Stimulated activated naive B cell treated with anti-CD40 and anti-IgM and Interleukin-4, amounts not matched to agents 10 μg/mL and 1 μg/mL and 100 μg/mL, for 72 hours (primary cell): ENCODE results near the gene TAPT1.
A peak's percentile ranks its signal among the peaks of the same experiment; 100 is the strongest.
"Not testable (repeated sequence)": the region's sequence is repeated elsewhere in the genome, so short reads cannot be mapped to it uniquely, and the experiment has no call there.

Experiments used
- ATAC-seq, 2 donors: fragments of 150-1000 bp; cut with Tn5 transposase; replicated peaks; 2 replicates each; pipeline ENCODE4 v1.10.0; 2021; ENCODE audit warnings: moderate library complexity in 1 of 2
- DNase-seq: peaks from one replicate; pipeline ENCODE4 v3.0.0; 2021
- H3K27ac Mint-ChIP-seq: one replicate; pipeline ENCODE4 v1.8.0; 2022; ENCODE audit warnings: mild to moderate bottlenecking, mixed read lengths
- H3K27me3 Mint-ChIP-seq, 2 donors: one replicate each; pipeline ENCODE4 v1.8.0; 2022; ENCODE audit warnings: mixed read lengths in 2 of 2
- H3K36me3 Mint-ChIP-seq, 2 donors: one replicate each; pipeline ENCODE4 v1.8.0; 2022; ENCODE audit warnings: mixed read lengths in 2 of 2, mild to moderate bottlenecking in 1 of 2
- H3K4me1 Mint-ChIP-seq, 2 donors: one replicate each; pipeline ENCODE4 v1.8.0; 2022; ENCODE audit warnings: mixed read lengths in 2 of 2, mild to moderate bottlenecking in 1 of 2
- H3K4me3 Mint-ChIP-seq, 2 donors: one replicate each; pipeline ENCODE4 v1.8.0; 2022; ENCODE audit warnings: mild to moderate bottlenecking in 2 of 2, mixed read lengths in 2 of 2, moderate library complexity in 1 of 2
- H3K9me3 Mint-ChIP-seq, 2 donors: one replicate each; pipeline ENCODE4 v1.8.0; 2022; ENCODE audit warnings: mixed read lengths in 2 of 2, mild to moderate bottlenecking in 1 of 2

The TAPT1 gene

DNA sequence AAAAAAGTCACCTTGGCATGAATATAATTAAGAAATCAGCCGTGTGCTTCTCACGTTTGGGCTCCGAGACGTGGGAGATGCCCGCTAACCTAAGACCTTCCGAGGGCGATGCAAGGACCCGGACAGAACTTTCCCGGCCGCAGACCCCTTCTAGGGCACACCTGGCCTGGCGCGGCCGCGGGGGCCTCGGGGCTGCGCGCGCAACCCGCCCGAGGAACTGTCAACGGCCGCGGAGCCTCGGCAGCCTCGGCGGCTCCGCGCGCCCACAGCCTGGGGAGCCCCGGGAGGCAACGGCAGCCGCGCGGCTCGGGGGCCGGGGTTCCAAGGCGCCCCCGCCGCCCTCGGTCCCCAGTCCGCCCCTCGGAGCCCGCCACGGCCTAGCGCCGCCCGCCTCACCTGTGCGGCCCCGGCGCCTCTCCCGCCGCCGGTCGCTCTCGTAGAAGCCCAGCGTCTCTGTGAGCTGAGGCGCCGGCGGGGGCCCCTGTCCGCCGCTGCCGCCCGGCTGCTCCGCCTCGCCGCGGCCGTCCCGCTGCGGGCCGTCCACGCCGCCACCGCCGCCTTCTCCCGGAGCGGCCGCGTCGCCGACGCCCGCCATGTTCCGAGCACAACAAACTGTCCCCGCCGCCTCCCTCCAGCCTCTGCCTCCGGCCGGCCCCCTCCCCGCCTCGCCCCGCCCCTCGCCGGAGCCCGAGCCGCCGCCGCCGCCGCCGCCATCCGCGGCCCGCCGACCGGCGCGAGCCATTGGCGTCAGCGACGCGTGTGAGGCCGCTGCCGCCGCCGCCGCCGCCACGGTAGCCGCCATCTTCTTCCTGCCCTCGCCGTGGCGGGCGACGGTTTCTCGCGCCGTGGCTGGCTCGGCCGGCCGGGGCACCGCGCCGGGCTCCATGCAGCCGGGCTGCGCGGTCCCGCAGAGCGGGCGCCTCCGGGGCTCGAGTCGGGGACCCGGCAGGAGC lies at the start of gene TAPT1:
TSS of gene TAPT1 (minus strand) at position 609 of the 953 bp plus-strand sequence. CDS start at position 595, 14 bp downstream.
- peak within 1 kb of the TSS; percentile 94 to 95 for H3K4me3 Mint-ChIP-seq
- H3K27me3 Mint-ChIP-seq, result no peaks in the 10 kb centered on the region
- peaks cover 34 to 68% of the 10 kb centered on the region in 2 donors for H3K4me1 Mint-ChIP-seq
- H3K9me3 Mint-ChIP-seq, result no peaks in the 10 kb centered on the region
- ATAC-seq, result peak; percentile 79 to 83
- peak; percentile 71 for DNase-seq
- H3K36me3 Mint-ChIP-seq, result peaks cover 5 to 7% of the 10 kb centered on the region in 2 donors
- peak within 1 kb of the TSS; percentile 99 for H3K27ac Mint-ChIP-seq

- no peaks in the 10 kb centered on the region for H3K27me3 Mint-ChIP-seq
- peaks cover 4 to 5% of the 10 kb centered on the region in 2 donors for H3K36me3 Mint-ChIP-seq
- ATAC-seq, result no peak
- DNase-seq, result no peak
- H3K4me3 Mint-ChIP-seq, result no peak overlapping the region
- H3K9me3 Mint-ChIP-seq, result peaks cover 3% of the 10 kb centered on the region in 2 donors
- no peak overlapping the region for H3K27ac Mint-ChIP-seq
- H3K4me1 Mint-ChIP-seq, result peaks cover 7 to 22% of the 10 kb centered on the region in 2 donors
These were observed 45.1 kb upstream of the TAPT1 start for GRCh38 chr4:16271411-16271810.

GRCh38 chr4:16270454-16271328 lies 44.4 kb upstream of the TAPT1 start:
- no peaks in the 10 kb centered on the region for H3K27me3 Mint-ChIP-seq
- no peaks in the 10 kb centered on the region for H3K9me3 Mint-ChIP-seq
- ATAC-seq (peak; percentile 23 to 42), DNase-seq (no peak)
- no peak overlapping the region for H3K4me3 Mint-ChIP-seq
- H3K36me3 Mint-ChIP-seq, result no peaks in the 10 kb centered on the region
- no peak overlapping the region for H3K27ac Mint-ChIP-seq
- peaks cover 7 to 25% of the 10 kb centered on the region in 2 donors for H3K4me1 Mint-ChIP-seq

DNA sequence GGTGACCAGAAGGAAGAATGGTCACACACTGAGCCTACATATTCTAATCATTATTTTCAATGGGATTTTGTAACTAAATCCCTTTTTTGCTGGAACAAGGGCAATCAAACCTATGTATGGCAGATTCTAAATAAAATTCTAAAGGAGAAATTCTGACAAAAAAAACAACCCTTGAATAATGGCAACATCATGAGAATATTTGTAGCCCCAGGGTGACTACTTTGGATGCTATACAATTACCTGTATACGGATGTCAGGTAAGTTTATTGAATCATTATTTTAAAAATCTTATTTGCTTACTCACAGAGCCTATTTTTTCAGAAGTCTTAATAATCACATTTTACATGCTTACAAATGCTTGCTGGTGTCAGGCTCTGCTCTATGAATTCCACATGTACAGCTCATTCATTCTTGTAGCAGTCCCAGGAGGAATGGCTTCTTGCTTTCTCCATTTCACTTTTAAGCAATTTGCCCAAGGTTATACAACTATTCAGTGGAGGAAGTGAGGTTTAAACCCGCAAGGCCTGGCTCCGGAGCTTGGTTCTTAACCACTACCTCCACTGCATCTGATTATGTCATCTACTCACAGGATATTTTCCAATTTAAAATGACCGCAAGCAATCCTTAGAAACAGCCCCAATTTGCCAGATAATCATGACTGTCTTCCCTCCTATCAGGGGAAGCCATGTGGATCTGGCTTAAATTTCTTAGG lies 43.6 kb upstream of the TAPT1 start:
- not testable (repeated sequence) for DNase-seq, H3K36me3 Mint-ChIP-seq, H3K9me3 Mint-ChIP-seq, H3K27me3 Mint-ChIP-seq, H3K27ac Mint-ChIP-seq, H3K4me3 Mint-ChIP-seq
- ATAC-seq, result peak in 1 of 2 donors; percentile 45
- H3K4me1 Mint-ChIP-seq, result peaks cover 8 to 31% of the 10 kb centered on the region in 2 donors

GRCh38 chr4:16269240-16269639 lies 43.0 kb upstream of the TAPT1 start:
- H3K4me3 Mint-ChIP-seq, result no peak overlapping the region
- no peaks in the 10 kb centered on the region for H3K27me3 Mint-ChIP-seq
- peaks cover 0 to 2% of the 10 kb centered on the region in 2 donors for H3K36me3 Mint-ChIP-seq
- H3K4me1 Mint-ChIP-seq, result peaks cover 11 to 38% of the 10 kb centered on the region in 2 donors
- DNase-seq (no peak), ATAC-seq (no peak)
- no peaks in the 10 kb centered on the region for H3K9me3 Mint-ChIP-seq
- H3K27ac Mint-ChIP-seq, result no peak overlapping the region

GRCh38 chr4:16268290-16268689 lies 42.0 kb upstream of the TAPT1 start:
- no peak overlapping the region for H3K4me3 Mint-ChIP-seq
- peaks cover 11 to 43% of the 10 kb centered on the region in 2 donors for H3K4me1 Mint-ChIP-seq
- ATAC-seq (no peak), DNase-seq (no peak)
- peaks cover 0 to 2% of the 10 kb centered on the region in 2 donors for H3K36me3 Mint-ChIP-seq
- no peak overlapping the region for H3K27ac Mint-ChIP-seq
- H3K27me3 Mint-ChIP-seq, result no peaks in the 10 kb centered on the region
- H3K9me3 Mint-ChIP-seq, result no peaks in the 10 kb centered on the region

- H3K36me3 Mint-ChIP-seq, result peaks cover 0 to 2% of the 10 kb centered on the region in 2 donors
- H3K4me1 Mint-ChIP-seq, result peaks cover 11 to 42% of the 10 kb centered on the region in 2 donors
- H3K4me3 Mint-ChIP-seq, result no peak overlapping the region
- H3K27me3 Mint-ChIP-seq, result no peaks in the 10 kb centered on the region
- no peaks in the 10 kb centered on the region for H3K9me3 Mint-ChIP-seq
- DNase-seq, result no peak
- no peak for ATAC-seq
- H3K27ac Mint-ChIP-seq, result no peak overlapping the region
These were observed 41.4 kb upstream of the TAPT1 start for GRCh38 chr4:16267639-16268038.

DNA sequence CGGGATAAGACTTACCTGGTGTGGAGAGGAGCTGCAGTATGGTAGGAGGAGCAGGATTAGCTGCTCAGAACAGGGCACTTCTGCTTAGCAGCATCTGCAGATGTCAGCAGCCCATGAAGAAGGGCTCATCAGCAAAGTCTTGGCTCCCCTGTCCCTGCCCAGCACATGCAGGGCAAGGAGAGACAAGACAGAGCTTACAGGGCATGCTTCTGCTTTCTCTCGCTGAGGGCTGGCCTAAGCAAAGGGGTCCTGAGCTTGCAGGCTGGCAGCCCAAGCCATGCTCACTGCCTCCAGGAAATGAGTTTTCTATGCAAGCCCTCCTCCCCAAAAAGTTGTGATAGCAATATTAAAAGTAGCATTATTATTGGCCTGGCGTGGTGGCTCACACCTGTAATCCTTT lies 39.5 kb upstream of the TAPT1 start:
- peaks cover 20 to 46% of the 10 kb centered on the region in 2 donors for H3K4me1 Mint-ChIP-seq
- H3K27me3 Mint-ChIP-seq, result no peaks in the 10 kb centered on the region
- DNase-seq (no peak), ATAC-seq (no peak)
- H3K9me3 Mint-ChIP-seq, result no peaks in the 10 kb centered on the region
- no peak overlapping the region for H3K27ac Mint-ChIP-seq
- H3K4me3 Mint-ChIP-seq, result no peak overlapping the region
- peaks cover under 1 to 2% of the 10 kb centered on the region in 2 donors for H3K36me3 Mint-ChIP-seq

DNA sequence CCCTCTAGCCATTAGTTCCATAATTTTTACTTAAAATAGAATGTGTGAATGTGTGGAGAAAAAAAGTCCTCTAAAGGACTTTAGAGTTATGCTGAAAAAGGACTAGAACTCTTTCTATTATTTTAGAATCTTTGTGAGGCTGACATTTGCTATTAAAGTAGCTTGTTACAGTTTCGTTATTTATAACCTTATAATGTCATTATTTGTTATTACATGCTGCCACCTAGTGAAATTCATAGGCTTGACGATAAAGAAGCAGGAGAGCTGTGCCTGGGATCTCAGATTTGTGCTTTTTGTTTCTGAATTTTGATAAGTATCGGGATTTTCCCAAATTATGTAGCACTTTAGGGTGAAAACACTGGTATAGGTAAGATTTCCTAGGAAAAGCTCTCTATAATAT lies 38.5 kb upstream of the TAPT1 start:
- peaks cover 17 to 47% of the 10 kb centered on the region in 2 donors for H3K4me1 Mint-ChIP-seq
- DNase-seq, result no peak
- H3K9me3 Mint-ChIP-seq, result peaks cover 0 to 1% of the 10 kb centered on the region in 2 donors
- peaks cover 2 to 6% of the 10 kb centered on the region in 2 donors for H3K36me3 Mint-ChIP-seq
- peak; percentile 77 to 78 for ATAC-seq
- H3K27ac Mint-ChIP-seq, result no peak overlapping the region
- no peaks in the 10 kb centered on the region for H3K27me3 Mint-ChIP-seq
- H3K4me3 Mint-ChIP-seq, result no peak overlapping the region

DNA sequence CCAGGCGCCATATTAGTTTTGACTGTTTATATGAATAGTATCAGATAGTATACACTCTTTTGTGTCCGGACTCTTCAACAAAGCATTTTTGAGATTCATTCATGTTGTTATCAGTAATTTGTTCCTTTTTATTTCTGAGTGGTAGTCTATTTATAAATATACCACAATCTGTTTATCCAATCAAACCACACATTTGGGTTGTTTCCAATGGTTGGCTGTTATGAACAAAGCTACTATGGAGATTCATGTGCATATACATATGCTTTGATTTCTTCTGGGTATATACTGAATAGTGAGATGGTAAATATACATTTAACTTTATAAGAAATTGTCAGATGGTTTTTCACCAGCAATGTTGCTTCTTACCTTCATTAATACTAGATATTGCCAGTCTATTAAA lies 36.8 kb upstream of the TAPT1 start:
- ATAC-seq, result no peak
- H3K9me3 Mint-ChIP-seq, result peaks cover 0 to 1% of the 10 kb centered on the region in 2 donors
- peaks cover 22 to 55% of the 10 kb centered on the region in 2 donors for H3K4me1 Mint-ChIP-seq
- H3K36me3 Mint-ChIP-seq, result peaks cover 2 to 6% of the 10 kb centered on the region in 2 donors
- no peak overlapping the region for H3K4me3 Mint-ChIP-seq
- no peaks in the 10 kb centered on the region for H3K27me3 Mint-ChIP-seq
- DNase-seq, result no peak
- no peak overlapping the region for H3K27ac Mint-ChIP-seq

- DNase-seq, result no peak
- peaks cover 22 to 62% of the 10 kb centered on the region in 2 donors for H3K4me1 Mint-ChIP-seq
- ATAC-seq, result peak; percentile 43 to 56
- H3K36me3 Mint-ChIP-seq, result peaks cover 8 to 13% of the 10 kb centered on the region in 2 donors
- peaks cover 0 to 1% of the 10 kb centered on the region in 2 donors for H3K9me3 Mint-ChIP-seq
- H3K27me3 Mint-ChIP-seq, result no peaks in the 10 kb centered on the region
- no peak overlapping the region for H3K27ac Mint-ChIP-seq
- H3K4me3 Mint-ChIP-seq, result no peak overlapping the region
These were observed 35.9 kb upstream of the TAPT1 start for GRCh38 chr4:16262188-16262587.

DNA sequence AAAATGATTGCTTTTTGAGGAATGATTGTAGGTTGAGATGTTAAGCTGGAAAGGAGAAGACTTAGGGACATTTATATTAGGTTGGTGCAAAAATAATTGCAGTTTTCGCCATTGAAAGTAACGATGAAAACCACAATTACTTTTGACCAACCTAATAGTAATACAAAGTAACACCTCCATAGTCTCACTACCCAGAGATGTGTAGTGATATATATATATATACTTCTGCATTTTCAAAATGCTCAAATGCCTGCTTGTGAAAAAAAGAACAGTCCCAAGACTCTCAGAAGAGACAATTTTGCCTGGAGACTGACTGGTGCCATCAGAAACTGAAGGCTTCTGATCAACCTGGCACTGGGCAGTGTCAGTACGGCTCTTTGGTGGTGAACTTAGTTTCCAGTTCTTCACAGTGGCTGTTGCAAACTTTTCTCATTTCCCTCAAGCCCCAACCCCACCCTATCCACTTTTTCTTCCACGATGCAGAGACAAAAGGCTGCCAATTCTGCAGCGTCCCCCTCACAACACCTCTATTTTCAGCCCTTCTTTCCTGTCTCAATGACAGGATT lies 35.1 kb upstream of the TAPT1 start:
- peaks cover 22 to 62% of the 10 kb centered on the region in 2 donors for H3K4me1 Mint-ChIP-seq
- peak; percentile 53 to 54 for ATAC-seq
- H3K36me3 Mint-ChIP-seq, result peaks cover 11 to 19% of the 10 kb centered on the region in 2 donors
- no peak for DNase-seq
- H3K27me3 Mint-ChIP-seq, result no peaks in the 10 kb centered on the region
- H3K27ac Mint-ChIP-seq, result peak overlapping the region; percentile 56
- H3K9me3 Mint-ChIP-seq, result peaks cover 0 to 3% of the 10 kb centered on the region in 2 donors
- peak overlapping the region; percentile 12 to 30 for H3K4me3 Mint-ChIP-seq

GRCh38 chr4:16259889-16260246 lies 33.6 kb upstream of the TAPT1 start:
- Mint-ChIP-seq H3K36me3 (peaks cover 12 to 30% of the 10 kb centered on the region in 2 donors), H3K27ac (no peak overlapping the region)

More at GRCh38 chr4:16259889-16260246, 33.6 kb upstream of the TAPT1 start:
- DNase-seq (no peak), ATAC-seq (peak; percentile 43 to 44)
- peaks cover 0 to 4% of the 10 kb centered on the region in 2 donors for H3K9me3 Mint-ChIP-seq
- H3K4me1 Mint-ChIP-seq, result peaks cover 20 to 52% of the 10 kb centered on the region in 2 donors
- H3K27me3 Mint-ChIP-seq, result no peaks in the 10 kb centered on the region
- no peak overlapping the region for H3K4me3 Mint-ChIP-seq
